Uterus (tissue), 4 donors: ENCODE data around the gene GASK1B. TPM values are rescaled to one million over a fixed set of nuclear protein-coding genes. Genes with fewer than 3 reads are reported as not detected.

Experiments used
- DNase-seq, 2 donors: peaks; one replicate each; pipeline ENCODE4 v3.0.0-alpha.2; 2019 to 2020
- H3K27ac ChIP-seq, 2 donors: fragments of 200-600 bp; sonication (generic); 1 replicate in 1 of 2; 2 replicates in 1 of 2; pipeline ENCODE4 v1.5.1; 2016 to 2018
- H3K27me3 ChIP-seq, 2 donors: fragments of 200-600 bp; sonication (generic); one replicate each; pipeline ENCODE4 v1.5.1; 2018 to 2019; ENCODE audit warnings: control low read depth in 1 of 2
- H3K36me3 ChIP-seq, 2 donors: fragments of 200-600 bp; sonication (generic); one replicate each; pipeline ENCODE4 v1.5.1; 2019; ENCODE audit warnings: control low read depth in 1 of 2
- H3K4me1 ChIP-seq, 2 donors: fragments of 200-600 bp; sonication (generic); one replicate each; pipeline ENCODE4 v1.5.1; 2018 to 2019; ENCODE audit warnings: control low read depth in 1 of 2
- H3K4me3 ChIP-seq, 2 donors: fragments of 200-600 bp; sonication (generic); 1 replicate in 1 of 2; 2 replicates in 1 of 2; pipeline ENCODE4 v1.5.1; 2018 to 2019; ENCODE audit warnings: mild to moderate bottlenecking in 1 of 2
- H3K9me3 ChIP-seq, 2 donors: fragments of 200-600 bp; sonication (generic); one replicate each; pipeline ENCODE4 v1.5.1; 2019; ENCODE audit warnings: control low read depth in 1 of 2
- CTCF ChIP-seq, 4 experiments: fragments of 200-600 bp in 2 of 4; fragments of 450-650 bp in 2 of 4; sonication (generic) in 2 of 4; IDR thresholded peaks; one replicate each; pipeline ENCODE4 v1.5.1; 2016 to 2019; ENCODE audit warnings: antibody characterized with exemption in 4 of 4, mild to moderate bottlenecking in 2 of 4, moderate library complexity in 1 of 4
- POLR2A ChIP-seq, 2 donors: fragments of 450-650 bp; IDR thresholded peaks; one replicate each; pipeline ENCODE4 v1.6.1; 2016; ENCODE audit warnings: antibody characterized with exemption in 2 of 2, mild to moderate bottlenecking in 1 of 2, moderate library complexity in 1 of 2
- intact Hi-C: fragments of 100-400 bp; cut with DNase I; formaldehyde crosslinking; loops from one replicate; pipeline ENCODE4 v1.15.1; 2023; ENCODE audit warnings: low total_unique reads
- total RNA-seq, 4 donors: library from RNA; depleted of rRNA in 3 of 4; stranded (reverse); fragments of >200 nt in 3 of 4; gene quantifications; one replicate each; pipeline versions ENCODE4 v1.1.0 to v1.2.4, GENCODE V29; 2014 to 2023
- donor health status: DM: yes; HTN: yes; CAD: no.

The GASK1B gene
- total RNA-seq, 4 donors from 2014 or later: 54.7 to 135 (median 62.7) TPM

- intact Hi-C loops: no loop called here
- Histone ChIP-seq H3K4me3 (no peak overlapping the region), H3K27ac (no peak overlapping the region), H3K9me3 (no peaks in the 10 kb centered on the region), H3K36me3 (no peaks in the 10 kb centered on the region), H3K4me1 (no peaks in the 10 kb centered on the region), H3K27me3 (no peaks in the 10 kb centered on the region)
- DNase-seq: no peak
- TF ChIP-seq POLR2A (IDR thresholded peaks at IDR 0.05) (no peak), CTCF (IDR thresholded peaks at IDR 0.05) (no peak)
These were observed 30.6 kb upstream of the GASK1B start for GRCh38 chr4:158203436-158203835.

DNA sequence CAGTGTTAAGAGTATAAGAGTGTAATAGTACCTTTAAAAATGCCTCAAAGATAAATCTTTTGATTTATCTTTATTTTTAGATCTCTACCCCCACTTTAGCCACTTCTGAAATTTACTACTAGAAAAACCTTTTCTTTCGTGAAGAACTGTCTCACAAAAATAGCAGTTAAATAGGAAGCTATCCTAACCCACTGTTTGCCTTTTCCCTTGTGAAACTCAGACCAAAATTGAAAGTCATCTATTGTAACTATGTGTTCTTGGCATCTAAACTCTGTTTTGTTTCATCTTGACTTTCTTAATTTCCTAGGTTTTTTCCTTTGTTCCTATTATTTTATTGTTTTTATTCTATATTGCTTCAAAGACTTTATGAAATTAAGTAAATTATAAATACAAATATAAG, 29.7 kb upstream of the GASK1B start:
- Histone ChIP-seq H3K9me3 (no peaks in the 10 kb centered on the region), H3K4me3 (no peak overlapping the region), H3K4me1 (no peaks in the 10 kb centered on the region), H3K27ac (no peak overlapping the region), H3K27me3 (no peaks in the 10 kb centered on the region), H3K36me3 (no peaks in the 10 kb centered on the region)
- TF ChIP-seq POLR2A (IDR thresholded peaks at IDR 0.05) (no peak), CTCF (IDR thresholded peaks at IDR 0.05) (no peak)
- no peak for DNase-seq
- intact Hi-C loops: no loop called here

GRCh38 chr4:158201876-158202275, 29.1 kb upstream of the GASK1B start:
- Histone ChIP-seq H3K27ac (no peak overlapping the region), H3K9me3 (no peaks in the 10 kb centered on the region), H3K4me1 (no peaks in the 10 kb centered on the region), H3K4me3 (no peak overlapping the region), H3K27me3 (no peaks in the 10 kb centered on the region), H3K36me3 (no peaks in the 10 kb centered on the region)
- no peak for DNase-seq
- TF ChIP-seq CTCF (IDR thresholded peaks at IDR 0.05) (no peak), POLR2A (IDR thresholded peaks at IDR 0.05) (no peak)
- intact Hi-C loops: no loop called here

DNA sequence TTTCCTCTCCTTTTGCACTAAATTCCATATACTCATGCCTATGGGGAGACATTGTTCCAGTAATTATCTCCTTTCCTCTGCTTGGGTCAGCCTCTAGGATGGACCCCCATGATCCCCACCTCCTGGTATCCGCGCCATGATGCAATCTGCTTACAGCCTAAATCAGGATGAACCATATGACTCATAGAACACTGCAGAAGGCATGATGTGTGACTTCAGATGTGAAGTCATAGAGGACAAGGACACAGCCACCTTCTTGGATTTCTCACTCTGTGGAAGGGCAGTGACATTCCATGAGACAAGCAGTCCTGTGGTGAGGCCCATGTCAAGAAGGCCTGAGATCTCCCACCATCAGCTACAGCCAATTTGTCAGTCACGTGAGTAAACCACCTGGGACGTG, 28.5 kb upstream of the GASK1B start:
- H3K4me3 ChIP-seq: no peak overlapping the region
- H3K36me3 ChIP-seq: no peaks in the 10 kb centered on the region
- H3K9me3 ChIP-seq: no peaks in the 10 kb centered on the region
- H3K4me1 ChIP-seq: no peaks in the 10 kb centered on the region
- H3K27me3 ChIP-seq: no peaks in the 10 kb centered on the region
- no peak for TF ChIP-seq POLR2A (IDR thresholded peaks at IDR 0.05)
- no peak for TF ChIP-seq CTCF (IDR thresholded peaks at IDR 0.05)
- intact Hi-C loops: no loop called here
- H3K27ac ChIP-seq: no peak overlapping the region
- no peak for DNase-seq

DNA sequence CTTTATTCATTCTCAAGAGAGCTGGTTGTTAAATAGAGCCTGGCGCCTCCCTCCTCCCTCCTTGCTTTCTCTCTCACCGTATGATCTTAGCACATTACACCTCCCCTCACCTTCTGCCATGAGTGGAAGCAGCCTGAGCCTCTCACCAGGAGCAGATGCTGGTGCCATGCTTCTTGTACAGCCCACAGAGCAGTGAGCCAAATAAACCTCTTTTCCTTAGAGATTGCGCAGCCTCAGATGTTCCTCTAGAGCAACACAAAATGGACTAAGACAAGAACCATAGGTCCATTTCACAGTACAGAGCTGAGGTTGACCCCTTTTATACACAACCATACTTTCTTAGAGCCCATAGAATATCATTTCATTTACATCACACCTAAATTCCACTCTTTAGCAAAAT, 27.4 kb upstream of the GASK1B start:
- DNase-seq: no peak
- Histone ChIP-seq H3K36me3 (no peaks in the 10 kb centered on the region), H3K9me3 (no peaks in the 10 kb centered on the region), H3K27ac (no peak overlapping the region), H3K4me1 (no peaks in the 10 kb centered on the region), H3K4me3 (no peak overlapping the region), H3K27me3 (no peaks in the 10 kb centered on the region)
- no peak for TF ChIP-seq POLR2A (IDR thresholded peaks at IDR 0.05)
- TF ChIP-seq CTCF (IDR thresholded peaks at IDR 0.05): no peak
- intact Hi-C loops: no loop called here
